Activated naive CD4-positive, alpha-beta T cell treated with anti-CD3 and anti-CD28 coated beads, Interleukin-2, amount 10 ng/mL, durations not matched to agents 7 days and 5 days (primary cell): ENCODE measurements around the gene GATA2.

ENCODE experiments used
- CTCF ChIA-PET: fragments of 350-600 bp; sonication (Branson Sonifier 250); formaldehyde crosslinking; loops from one replicate; lab custom pipeline; 2021; ENCODE audit warnings: antibody characterized with exemption; lab: Charles Lee
- DNase-seq: peaks from one replicate; pipeline ENCODE4 v3.0.0-alpha.2; 2020
- H3K27ac Mint-ChIP-seq: one replicate; pipeline ENCODE4 v1.8.0; 2021; ENCODE audit warnings: mild to moderate bottlenecking, moderate library complexity, mixed read lengths
- H3K27me3 Mint-ChIP-seq: one replicate; pipeline ENCODE4 v1.8.0; 2021; ENCODE audit warnings: mild to moderate bottlenecking, mixed read lengths
- H3K36me3 Mint-ChIP-seq: one replicate; pipeline ENCODE4 v1.8.0; 2021; ENCODE audit warnings: mixed read lengths
- H3K4me1 Mint-ChIP-seq: one replicate; pipeline ENCODE4 v1.8.0; 2021; ENCODE audit warnings: mixed read lengths
- H3K4me3 Mint-ChIP-seq: one replicate; pipeline ENCODE4 v1.8.0; 2021; ENCODE audit warnings: mild to moderate bottlenecking, moderate library complexity, mixed read lengths
- H3K9me3 Mint-ChIP-seq: one replicate; pipeline ENCODE4 v1.8.0; 2021; ENCODE audit warnings: mixed read lengths

Gene GATA2

DNA sequence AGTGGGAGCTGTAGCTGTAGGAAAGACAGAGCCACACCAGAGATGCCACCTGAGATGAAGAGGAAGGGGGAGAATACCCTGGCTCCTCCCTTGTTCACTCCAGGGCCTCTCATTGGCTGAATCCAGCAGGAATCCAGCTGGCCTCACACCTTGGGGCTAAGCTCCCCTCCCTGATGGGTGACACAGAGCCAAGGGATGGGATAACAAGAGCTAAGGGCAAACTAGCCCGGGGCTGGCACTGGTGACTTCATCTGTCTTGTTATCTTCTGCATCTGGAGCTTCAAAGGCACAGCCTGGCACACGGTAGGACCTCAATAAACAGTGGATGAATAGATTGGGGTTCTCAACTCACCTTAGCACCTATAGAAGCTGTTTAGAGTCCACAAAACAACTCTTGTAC is 13.8 kb upstream of the GATA2 start:
- no peak for DNase-seq
- H3K27me3 Mint-ChIP-seq = peaks cover 53% of the 10 kb centered on the region

DNA sequence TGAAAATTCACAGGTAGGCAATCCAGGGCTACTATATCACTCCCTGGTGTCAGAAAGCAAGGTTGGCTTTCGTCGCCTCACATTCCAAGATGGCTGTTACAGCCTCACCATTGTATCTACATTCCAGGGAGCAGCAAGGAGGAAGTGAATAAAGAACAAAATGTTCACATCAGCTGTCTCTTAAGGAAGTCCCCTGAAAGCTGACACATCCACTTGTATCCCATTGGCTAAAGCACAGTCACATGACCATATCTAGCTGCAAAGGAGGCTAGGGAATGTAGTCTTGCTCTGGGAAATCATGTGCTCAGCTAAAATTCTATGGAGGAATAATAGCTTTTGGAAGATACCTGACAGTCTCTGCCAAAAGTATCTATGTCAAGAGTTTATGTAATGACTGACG is 12.8 kb upstream of the GATA2 start:
- CTCF ChIA-PET = interaction anchor here (1.2 to 2.2 kb wide), 4 partner anchors 8 to 100 kb away, joined by 3 to 5 read pairs (median 4); no protein-coding TSS in a partner anchor
- H3K36me3 Mint-ChIP-seq = no peaks in the 10 kb centered on the region
- H3K9me3 Mint-ChIP-seq = no peaks in the 10 kb centered on the region
- no peak overlapping the region for H3K27ac Mint-ChIP-seq
- no peak overlapping the region for H3K4me3 Mint-ChIP-seq
- DNase-seq = no peak
- H3K4me1 Mint-ChIP-seq = no peaks in the 10 kb centered on the region
- H3K27me3 Mint-ChIP-seq = peaks cover 60% of the 10 kb centered on the region

More for the DNA sequence above, 13.8 kb upstream of the GATA2 start:
- H3K36me3 Mint-ChIP-seq = no peaks in the 10 kb centered on the region
- CTCF ChIA-PET = interaction anchor here (1.6 to 2.2 kb wide), 2 partner anchors 11 to 81 kb away, joined by 4 to 5 read pairs; no protein-coding TSS in a partner anchor
- H3K27ac Mint-ChIP-seq = no peak overlapping the region
- no peaks in the 10 kb centered on the region for H3K4me1 Mint-ChIP-seq
- no peak overlapping the region for H3K4me3 Mint-ChIP-seq
- no peaks in the 10 kb centered on the region for H3K9me3 Mint-ChIP-seq

DNA sequence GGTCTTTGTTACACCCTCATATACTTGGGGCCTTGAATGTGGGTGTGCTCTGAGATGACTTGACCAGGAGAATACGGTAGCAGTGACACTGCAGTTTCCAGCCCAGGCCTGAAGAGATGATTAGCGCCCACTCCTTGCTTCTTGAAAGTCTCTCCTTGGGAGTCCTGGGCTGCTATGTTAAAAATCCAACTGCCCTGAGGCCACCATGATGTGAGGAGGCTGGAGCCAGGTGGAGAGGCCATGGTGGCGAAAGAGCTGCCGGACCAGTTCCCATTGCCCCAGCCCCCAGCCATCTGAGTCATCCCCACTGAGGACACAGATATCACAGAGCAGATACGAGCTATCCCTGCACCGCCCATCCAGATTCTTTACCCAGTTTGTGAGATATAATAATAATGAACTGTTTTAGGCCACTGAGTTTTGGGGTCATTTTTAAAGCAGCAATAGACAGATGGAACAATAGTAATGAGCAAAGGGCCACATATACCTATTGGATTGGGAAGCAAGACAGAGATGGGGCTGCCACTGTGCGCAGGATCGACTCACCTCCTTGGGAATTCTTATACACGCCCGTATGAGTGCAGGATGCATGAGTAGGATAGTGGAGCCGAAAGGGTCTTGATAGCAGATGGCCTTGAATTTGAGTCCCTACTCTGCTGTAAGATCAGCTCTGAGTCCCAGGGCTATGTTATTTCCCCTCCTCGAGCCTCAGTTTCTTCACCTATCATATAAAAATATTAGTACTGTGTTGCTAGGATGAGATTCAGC is 12.1 kb upstream of the GATA2 start:
- no peak for DNase-seq
- Mint-ChIP-seq H3K27ac (no peak overlapping the region), H3K27me3 (peaks cover 56% of the 10 kb centered on the region), H3K4me3 (no peak overlapping the region), H3K9me3 (no peaks in the 10 kb centered on the region), H3K36me3 (no peaks in the 10 kb centered on the region), H3K4me1 (no peaks in the 10 kb centered on the region)
- CTCF ChIA-PET = interaction anchor here (1.2 to 1.6 kb wide), 3 partner anchors 8 to 101 kb away, joined by 3 to 5 read pairs (median 3); no protein-coding TSS in a partner anchor

DNA sequence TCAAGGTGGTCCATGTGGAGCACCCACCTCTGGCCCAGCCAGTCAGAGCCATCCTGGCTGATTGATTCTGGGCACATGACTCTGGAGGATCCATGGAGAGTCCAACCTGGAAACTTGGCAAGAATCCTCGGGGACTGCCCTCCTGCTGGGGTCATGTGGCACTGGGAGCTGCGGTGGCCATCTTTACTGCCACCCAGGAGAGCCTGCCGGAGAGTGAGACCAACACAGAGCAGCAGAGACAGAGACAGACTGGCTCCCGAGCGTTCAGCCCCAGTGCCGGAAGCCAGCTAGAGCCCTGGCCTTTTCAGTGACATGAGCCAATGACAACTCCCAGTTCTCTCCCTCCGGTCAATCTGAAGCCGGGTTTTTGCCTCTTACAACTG is 11.5 kb upstream of the GATA2 start:
- CTCF ChIA-PET = no interaction called here
- Mint-ChIP-seq H3K9me3 (no peaks in the 10 kb centered on the region), H3K27ac (no peak overlapping the region), H3K4me1 (no peaks in the 10 kb centered on the region), H3K36me3 (no peaks in the 10 kb centered on the region), H3K27me3 (peaks cover 56% of the 10 kb centered on the region), H3K4me3 (no peak overlapping the region)
- no peak for DNase-seq

DNA sequence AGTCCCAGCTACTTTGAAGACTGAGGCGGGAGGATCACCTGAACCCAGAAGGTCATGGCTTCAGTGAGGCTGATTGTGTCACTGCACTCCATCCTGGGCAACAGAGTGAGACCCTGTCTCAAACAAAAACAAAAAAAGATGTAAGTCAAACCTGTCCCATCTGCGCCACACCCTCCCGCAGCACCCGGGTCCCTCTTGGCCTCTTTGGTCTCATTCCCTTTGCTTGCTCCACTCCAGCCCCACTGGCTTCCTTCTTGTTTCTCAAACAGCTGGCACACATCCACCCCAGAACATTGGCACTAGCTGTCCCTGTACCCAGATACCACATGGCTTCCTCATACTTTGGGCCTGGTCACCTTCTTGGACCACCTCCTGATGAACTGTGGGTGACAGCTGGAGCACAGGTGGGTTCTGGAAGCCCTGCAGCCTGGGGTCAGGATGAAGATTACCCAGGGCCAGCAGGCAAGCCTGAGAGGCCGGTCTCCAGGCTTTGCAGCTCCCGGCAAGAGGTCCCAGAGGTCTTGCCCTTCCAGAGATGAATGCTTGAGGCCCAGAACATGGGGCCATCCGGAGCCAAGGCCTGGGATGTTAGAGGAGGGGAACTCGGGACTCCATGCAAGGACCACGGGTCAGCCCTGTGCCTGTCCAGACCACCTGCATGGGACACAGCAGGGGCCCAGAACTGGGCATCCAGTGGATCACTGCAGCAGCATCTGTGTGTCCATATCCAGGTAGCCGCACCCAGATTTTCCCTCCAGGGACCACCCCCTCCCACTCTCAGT is 10.9 kb upstream of the GATA2 start:
- no peaks in the 10 kb centered on the region for H3K9me3 Mint-ChIP-seq
- CTCF ChIA-PET = no interaction called here

DNA sequence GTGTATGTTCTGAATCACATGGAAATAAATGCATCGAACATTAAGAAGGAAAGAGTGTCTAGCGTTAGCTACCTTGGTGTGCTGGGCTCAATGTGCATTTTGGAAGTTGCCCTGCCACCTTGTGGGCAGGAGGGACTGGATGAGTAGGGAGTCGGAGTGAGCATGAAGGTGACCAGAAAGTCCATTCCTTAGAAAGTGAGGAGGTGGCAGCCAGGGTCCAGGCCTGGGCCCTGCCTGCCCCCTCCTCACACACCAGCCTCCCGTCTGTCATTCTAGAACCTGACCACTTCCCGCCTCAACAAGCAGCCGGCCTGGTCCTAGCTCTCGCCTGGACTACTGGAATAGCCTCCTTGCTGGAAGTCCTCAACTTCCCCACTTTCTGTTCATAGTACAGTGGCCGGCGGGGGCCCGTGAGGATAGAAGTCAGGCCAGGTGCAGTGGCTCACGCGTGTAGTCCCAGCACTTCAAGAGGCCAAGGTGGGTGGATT is 10.2 kb upstream of the GATA2 start:
- CTCF ChIA-PET = no interaction called here
- H3K36me3 Mint-ChIP-seq = no peaks in the 10 kb centered on the region
- DNase-seq = no peak
- peaks cover 58% of the 10 kb centered on the region for H3K27me3 Mint-ChIP-seq
- no peak overlapping the region for H3K4me3 Mint-ChIP-seq
- H3K4me1 Mint-ChIP-seq = peaks cover 3% of the 10 kb centered on the region
- H3K9me3 Mint-ChIP-seq = no peaks in the 10 kb centered on the region
- H3K27ac Mint-ChIP-seq = no peak overlapping the region

More for the DNA sequence above, 10.9 kb upstream of the GATA2 start:
- no peaks in the 10 kb centered on the region for H3K4me1 Mint-ChIP-seq
- H3K4me3 Mint-ChIP-seq = no peak overlapping the region
- no peak for DNase-seq
- peaks cover 55% of the 10 kb centered on the region for H3K27me3 Mint-ChIP-seq
- H3K27ac Mint-ChIP-seq = no peak overlapping the region
- no peaks in the 10 kb centered on the region for H3K36me3 Mint-ChIP-seq

DNA sequence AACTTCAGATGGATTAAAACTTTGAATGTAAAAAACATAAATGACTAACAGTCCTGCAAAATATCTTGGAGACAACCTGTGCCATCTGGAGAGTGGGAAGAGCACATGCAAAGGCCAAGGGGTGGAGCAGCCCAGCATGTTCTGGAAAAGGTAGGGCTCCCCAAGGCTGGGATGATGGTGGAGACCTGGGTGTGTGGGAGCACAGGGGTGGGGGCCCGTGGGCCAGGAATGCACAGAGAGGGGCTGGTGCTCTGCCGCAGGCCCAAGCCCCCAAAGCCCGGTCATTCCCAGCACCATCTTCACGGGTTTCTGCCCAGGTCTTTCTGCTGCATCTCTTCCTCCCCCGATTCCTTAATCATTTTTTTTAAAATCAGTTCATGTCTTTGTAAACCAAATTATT is 9.7 kb upstream of the GATA2 start:
- H3K36me3 Mint-ChIP-seq = no peaks in the 10 kb centered on the region
- CTCF ChIA-PET = no interaction called here

DNA sequence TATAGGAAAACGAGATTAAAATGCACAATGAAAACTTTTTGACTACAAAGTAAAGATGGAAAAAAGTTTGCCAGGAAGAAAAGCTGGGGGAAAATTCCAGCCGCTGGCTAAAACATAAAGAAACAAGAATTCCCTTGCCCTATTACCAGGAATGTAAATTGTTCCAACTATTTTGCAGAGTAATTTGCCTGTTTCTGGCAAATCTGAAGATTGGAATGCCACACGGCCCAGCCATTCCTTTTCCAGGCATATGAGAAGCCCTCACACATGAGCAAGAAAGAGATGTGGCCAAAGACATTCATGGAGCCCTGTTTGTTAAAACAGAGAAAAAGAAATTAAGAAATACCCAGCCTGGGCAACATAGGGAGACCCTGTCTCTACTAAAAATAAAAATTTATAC is 8.4 kb upstream of the GATA2 start:
- H3K27me3 Mint-ChIP-seq = peaks cover 62% of the 10 kb centered on the region
- DNase-seq = no peak
- H3K27ac Mint-ChIP-seq = no peak overlapping the region
- H3K4me1 Mint-ChIP-seq = peaks cover 8% of the 10 kb centered on the region
- no peaks in the 10 kb centered on the region for H3K9me3 Mint-ChIP-seq
- CTCF ChIA-PET = no interaction called here
- no peak overlapping the region for H3K4me3 Mint-ChIP-seq
- H3K36me3 Mint-ChIP-seq = no peaks in the 10 kb centered on the region

More for the DNA sequence above, 9.7 kb upstream of the GATA2 start:
- DNase-seq = no peak
- Mint-ChIP-seq H3K27ac (no peak overlapping the region), H3K9me3 (no peaks in the 10 kb centered on the region), H3K27me3 (peaks cover 60% of the 10 kb centered on the region), H3K4me1 (peaks cover 3% of the 10 kb centered on the region), H3K4me3 (no peak overlapping the region)

DNA sequence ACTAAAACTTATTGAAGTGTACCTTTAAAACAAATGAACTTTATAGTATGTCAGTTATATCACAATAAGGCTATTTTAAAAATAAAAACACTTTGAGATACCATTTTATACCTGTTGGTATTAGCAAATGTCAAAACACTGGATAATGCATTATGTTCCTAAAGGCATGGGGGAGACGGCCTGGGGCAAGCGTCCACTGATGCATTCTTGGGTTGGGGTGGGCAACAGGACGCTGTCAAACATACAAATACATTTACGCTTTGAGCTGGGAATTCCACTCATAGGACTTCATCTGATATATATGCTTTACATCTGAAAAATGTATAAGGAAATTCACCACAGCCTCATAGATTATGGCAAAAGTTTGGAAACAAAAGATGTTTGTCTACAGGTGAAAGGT is 7.6 kb upstream of the GATA2 start:
- Mint-ChIP-seq H3K4me3 (no peak overlapping the region), H3K4me1 (peaks cover 8% of the 10 kb centered on the region), H3K36me3 (no peaks in the 10 kb centered on the region), H3K27ac (no peak overlapping the region), H3K27me3 (peaks cover 71% of the 10 kb centered on the region), H3K9me3 (no peaks in the 10 kb centered on the region)
- no peak for DNase-seq
- CTCF ChIA-PET = no interaction called here

DNA sequence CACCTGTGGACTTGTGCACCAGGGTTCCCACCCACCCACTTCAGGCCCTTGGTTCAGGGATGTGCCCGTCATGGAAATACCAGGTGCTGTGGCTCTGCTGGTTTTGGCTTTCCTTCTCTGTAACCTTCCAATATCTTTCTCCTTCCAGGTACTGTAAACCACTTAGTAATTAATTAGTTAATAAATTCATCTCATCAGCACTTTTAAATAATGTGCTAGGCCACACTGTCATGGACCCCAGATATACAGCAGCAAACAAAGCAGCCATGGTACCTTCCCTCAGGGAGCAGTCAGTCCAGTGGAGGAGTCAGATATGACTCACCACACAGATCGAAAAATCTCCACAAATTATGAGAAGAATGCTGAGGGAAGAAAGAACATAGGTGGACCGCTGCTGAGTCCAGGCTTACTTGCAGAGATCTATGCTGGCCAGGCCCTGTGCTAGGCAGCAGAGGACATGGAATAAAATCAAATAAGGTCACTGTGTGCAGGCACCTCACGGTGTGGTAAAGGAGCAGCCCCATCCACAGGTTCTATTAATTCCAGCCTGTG is 6.8 kb upstream of the GATA2 start:
- Mint-ChIP-seq H3K4me1 (peaks cover 8% of the 10 kb centered on the region), H3K4me3 (no peak overlapping the region), H3K27me3 (peaks cover 79% of the 10 kb centered on the region), H3K36me3 (no peaks in the 10 kb centered on the region), H3K9me3 (no peaks in the 10 kb centered on the region), H3K27ac (no peak overlapping the region)
- DNase-seq = no peak
- CTCF ChIA-PET = interaction anchor here (0.7 to 5.3 kb wide), 5 partner anchors 69 to 404 kb away, joined by 3 to 62 read pairs (median 4); no protein-coding TSS in a partner anchor

DNA sequence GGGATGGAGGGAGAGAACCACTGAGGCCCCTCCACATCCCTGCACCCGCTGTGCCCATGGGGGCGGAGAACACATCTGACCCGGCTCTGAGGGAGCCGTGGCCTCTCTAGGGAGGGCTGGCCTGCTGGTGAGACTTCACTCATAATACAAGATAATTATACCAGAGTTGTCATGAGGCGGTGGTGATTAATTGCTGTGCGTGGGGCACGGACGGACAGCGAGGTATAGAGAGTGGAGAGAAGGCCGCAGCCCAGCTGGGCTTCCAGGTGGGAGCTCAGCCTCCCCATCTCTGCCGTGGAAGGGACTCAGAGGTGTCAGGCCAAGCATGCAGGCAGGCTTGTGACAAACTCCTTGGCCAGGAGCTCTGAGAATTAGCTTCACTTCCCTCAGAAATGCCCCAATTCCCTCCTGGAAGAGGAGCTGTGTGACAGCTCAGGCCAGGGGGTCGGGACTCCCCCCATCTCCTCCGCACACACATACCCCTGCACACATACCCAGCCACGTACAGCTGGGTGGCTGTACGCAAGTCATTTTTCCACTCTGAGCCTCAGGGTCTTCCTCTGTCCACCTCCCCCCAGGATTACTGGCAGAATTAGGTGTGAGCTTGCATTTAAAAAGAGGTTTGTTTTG is 6.0 kb upstream of the GATA2 start:
- Mint-ChIP-seq H3K27me3 (peaks cover 80% of the 10 kb centered on the region), H3K36me3 (no peaks in the 10 kb centered on the region), H3K9me3 (no peaks in the 10 kb centered on the region), H3K4me3 (peak overlapping the region; percentile 43), H3K4me1 (peaks cover 8% of the 10 kb centered on the region), H3K27ac (no peak overlapping the region)
- CTCF ChIA-PET = interaction anchor here (0.7 to 5.3 kb wide), 5 partner anchors 69 to 404 kb away, joined by 3 to 62 read pairs (median 4); no protein-coding TSS in a partner anchor
- DNase-seq = no peak

DNA sequence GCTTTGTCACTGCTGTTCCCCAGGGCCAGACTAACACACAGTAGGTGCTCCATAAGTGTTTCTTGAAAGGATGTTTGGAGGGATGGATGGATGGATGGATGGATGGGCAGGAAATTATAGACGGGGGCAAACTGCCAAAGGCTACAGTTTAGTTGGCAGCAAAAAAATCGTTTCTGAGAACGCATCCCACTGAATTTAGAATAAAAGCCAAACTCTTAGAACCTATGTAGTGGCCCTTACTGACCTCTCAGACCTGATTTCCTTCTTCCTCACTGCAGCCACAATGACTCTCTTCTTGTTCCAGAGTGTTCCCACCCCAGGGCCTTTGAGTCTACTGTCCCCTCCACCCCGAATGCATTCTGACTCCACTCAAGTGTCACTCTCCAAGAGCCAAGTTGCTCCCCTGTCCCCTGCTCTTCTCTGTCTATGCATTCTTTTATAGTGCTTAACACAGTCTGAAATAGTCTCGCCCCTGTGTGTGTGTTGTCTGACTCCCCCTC is 5.2 kb upstream of the GATA2 start:
- Mint-ChIP-seq H3K4me3 (peak overlapping the region; percentile 43), H3K27me3 (peaks cover 80% of the 10 kb centered on the region), H3K9me3 (no peaks in the 10 kb centered on the region), H3K27ac (no peak overlapping the region), H3K4me1 (peaks cover 10% of the 10 kb centered on the region), H3K36me3 (no peaks in the 10 kb centered on the region)
- CTCF ChIA-PET = interaction anchor here (0.8 to 5.3 kb wide), 4 partner anchors 7 to 71 kb away, joined by 3 to 62 read pairs (median 6); no protein-coding TSS in a partner anchor
- DNase-seq = no peak

DNA sequence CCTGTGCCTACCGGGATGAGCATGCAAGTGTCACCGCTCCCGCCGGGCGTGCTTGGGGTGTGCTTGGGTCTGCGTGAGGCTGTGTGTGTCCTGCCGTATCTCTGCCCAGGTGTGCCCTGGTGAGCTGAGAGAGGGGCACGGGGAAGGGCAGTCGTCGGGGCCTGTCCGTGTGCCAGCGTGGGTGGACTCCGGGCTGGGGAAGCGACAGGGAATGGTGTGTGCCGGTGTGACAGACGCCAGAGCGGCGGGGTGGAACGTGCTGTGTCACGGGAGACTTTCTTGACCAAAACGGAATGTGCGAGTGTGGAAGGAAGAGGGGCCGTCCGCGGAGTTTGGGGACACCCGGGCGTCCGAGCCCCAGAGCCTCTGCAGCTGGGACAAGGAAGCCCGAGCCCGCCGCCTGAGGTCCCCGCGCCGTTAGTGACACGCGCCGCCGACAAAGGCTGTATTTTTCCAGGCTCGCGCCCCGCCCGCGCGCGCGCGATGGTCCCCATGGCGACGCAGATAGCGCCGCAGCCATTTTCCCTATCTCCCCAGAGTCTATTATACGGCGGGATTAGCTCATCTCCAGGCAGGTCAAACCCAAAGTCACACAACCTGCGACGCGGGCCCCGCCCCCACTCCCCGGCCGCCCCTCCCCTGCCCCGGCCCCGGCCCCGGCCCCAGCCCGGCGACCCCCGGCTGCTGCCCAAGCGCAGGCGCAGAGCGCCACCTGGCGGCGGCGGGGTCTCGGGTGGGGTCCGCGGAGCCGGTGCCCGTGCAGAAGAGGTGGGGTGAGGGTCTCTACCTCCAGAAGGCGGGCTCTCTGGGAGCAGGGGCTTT is 4.5 kb upstream of the GATA2 start:
- no peaks in the 10 kb centered on the region for H3K9me3 Mint-ChIP-seq

More for the DNA sequence above, 4.5 kb upstream of the GATA2 start:
- no peak overlapping the region for H3K27ac Mint-ChIP-seq
- DNase-seq = peak; percentile 75
- CTCF ChIA-PET = interaction anchor here (0.8 to 5.3 kb wide), 5 partner anchors 8 to 109 kb away, joined by 3 to 62 read pairs (median 5); no protein-coding TSS in a partner anchor
- H3K4me1 Mint-ChIP-seq = peaks cover 10% of the 10 kb centered on the region
- no peaks in the 10 kb centered on the region for H3K36me3 Mint-ChIP-seq
- peaks cover 85% of the 10 kb centered on the region for H3K27me3 Mint-ChIP-seq
- peak overlapping the region; percentile 67 for H3K4me3 Mint-ChIP-seq
